Left lung (tissue), 14 donors: ENCODE data around the gene SPPL2B. TPM values are rescaled to one million over a fixed set of nuclear protein-coding genes. Genes with fewer than 3 reads are reported as not detected.
A peak's percentile ranks its signal among the peaks of the same experiment; 100 is the strongest.
"Not testable (repeated sequence)": the region's sequence is repeated elsewhere in the genome, so short reads cannot be mapped to it uniquely, and the experiment has no call there.

ENCODE experiments used
- ATAC-seq: fragments of 200-7000 bp; cut with Tn5 transposase; one replicate; pipeline ENCODE4 v1.9.1; 2020; ENCODE audit warnings: moderate library complexity
- DNase-seq, 4 donors: peaks; one replicate each; pipeline ENCODE4 v3.0.0-alpha.2; 2013 to 2020
- H3K27ac ChIP-seq, 2 donors: fragments of 200-600 bp; sonication (generic) in 1 of 2; one replicate each; pipeline versions ENCODE4 v1.5.0 to v1.8.0; 2020 to 2021
- H3K27me3 ChIP-seq, 2 donors: fragments of 200-600 bp; sonication (generic) in 1 of 2; one replicate each; pipeline versions ENCODE4 v1.5.0 to v1.8.0; 2020 to 2021
- H3K36me3 ChIP-seq, 2 donors: fragments of 200-600 bp; sonication (generic) in 1 of 2; one replicate each; pipeline versions ENCODE4 v1.5.0 to v1.8.0; 2020 to 2021
- H3K4me1 ChIP-seq, 2 donors: fragments of 200-600 bp; one replicate each; pipeline ENCODE4 v1.8.0; 2021
- H3K4me3 ChIP-seq, 2 donors: fragments of 200-600 bp; sonication (generic) in 1 of 2; one replicate each; pipeline versions ENCODE4 v1.5.0 to v1.8.0; 2020 to 2021; ENCODE audit warnings: mild to moderate bottlenecking in 1 of 2
- H3K9me3 ChIP-seq, 2 donors: fragments of 200-600 bp; sonication (generic) in 1 of 2; one replicate each; pipeline versions ENCODE4 v1.5.0 to v1.8.0; 2020 to 2021
- CTCF ChIP-seq, 2 donors: fragments of 200-600 bp; sonication (generic) in 1 of 2; IDR thresholded peaks; one replicate each; pipeline versions ENCODE4 v1.5.0 to v1.8.0; 2021; ENCODE audit warnings: antibody characterized with exemption in 2 of 2
- intact Hi-C, 2 donors: fragments of 100-400 bp; cut with DNase I; formaldehyde crosslinking; loops; one replicate each; pipeline versions ENCODE4 v1.11.2 to v1.14.2; 2022
- long read RNA-seq, 12 donors: library from polyadenylated mRNA in 2 of 12; unstranded in 2 of 12; transcript quantifications; one replicate each; pipeline ENCODE4 v2.0.0 and lab custom pipeline, GENCODE V29; 2019 to 2026
- polyA plus RNA-seq, 6 donors: library from polyadenylated mRNA; unstranded; fragments of 120-200 nt; gene quantifications; one replicate each; pipeline ENCODE4 v1.2.1, GENCODE V29; 2013; ENCODE audit not compliant: insufficient read length in 6 of 6
- total RNA-seq, 2 donors: library from RNA; stranded (reverse); fragmentation: NEBNext Ultra II Directional; extraction: Animal tissue kit (Norgen Biotek cat#: 25700); gene quantifications; one replicate each; pipeline ENCODE4 v1.2.1, GENCODE V29; 2021
- donor health status: DM: no; HTN: yes; CAD: no.
- donor health status: DM: no; HTN: no; CAD: no.

Gene SPPL2B
- total RNA-seq, result 10 to 100 TPM; 47.5 to 60.7 TPM
- 100 to 1,000 TPM in 1 of 6 donors, 10 to 100 TPM in 5; 54.6 to 106 (median 80.9) TPM for polyA plus RNA-seq
- long read RNA-seq, donor 1, transcript SPPL2B-209 (15 exons, 3,456 nt), result major isoform, 9 of 23 reads
- long read RNA-seq, donor 1, transcript SPPL2B-212 (8 exons, 2,459 nt), result minor isoform, 5 of 23 reads
- long read RNA-seq, donor 1, partial matches to known transcripts, result 8 of 23 reads
- long read RNA-seq, donor 1, other reads (novel, unspliced or antisense), result 0 of 23 reads
- long read RNA-seq, donor 2, partial matches to known transcripts, result 6 of 10 reads
- long read RNA-seq, donor 2, other reads (novel, unspliced or antisense), result 0 of 10 reads
- long read RNA-seq, donor 3, partial matches to known transcripts, result 0 of 4 reads
- long read RNA-seq, donor 3, other reads (novel, unspliced or antisense), result 0 of 4 reads
- long read RNA-seq, donor 4, partial matches to known transcripts, result 9 of 15 reads
- long read RNA-seq, donor 4, other reads (novel, unspliced or antisense), result 1 of 15 reads
- long read RNA-seq, donor 5, partial matches to known transcripts, result 0 of 2 reads
- long read RNA-seq, donor 5, other reads (novel, unspliced or antisense), result 0 of 2 reads
- long read RNA-seq, donor 6, partial matches to known transcripts, result 0 of 4 reads
- long read RNA-seq, donor 6, other reads (novel, unspliced or antisense), result 0 of 4 reads
- long read RNA-seq, donor 7, partial matches to known transcripts, result 0 of 1 reads
- long read RNA-seq, donor 7, other reads (novel, unspliced or antisense), result 0 of 1 reads
- long read RNA-seq, donor 8, transcript SPPL2B-209 (15 exons, 3,456 nt), result major isoform, 7 of 13 reads
- long read RNA-seq, donor 8, partial matches to known transcripts, result 0 of 13 reads
- long read RNA-seq, donor 8, other reads (novel, unspliced or antisense), result 0 of 13 reads
- long read RNA-seq, donor 9, result 0 reads
- long read RNA-seq, donor 10, partial matches to known transcripts, result 3 of 14 reads
- long read RNA-seq, donor 10, other reads (novel, unspliced or antisense), result 7 of 14 reads
- long read RNA-seq, donor 11, result 0 reads
- long read RNA-seq, donor 12, partial matches to known transcripts, result 0 of 3 reads
- long read RNA-seq, donor 12, other reads (novel, unspliced or antisense), result 0 of 3 reads

- DNase-seq (peak; percentile 90 to 97 (median 94)), ATAC-seq (peak; percentile 95)
- peak within 1 kb of the TSS; percentile 82 to 85 for H3K4me3 ChIP-seq
- peak within 1 kb of the TSS; percentile 34 to 86 for H3K27ac ChIP-seq
- no peaks in the 10 kb centered on the region for H3K9me3 ChIP-seq
- H3K27me3 ChIP-seq, result no peaks in the 10 kb centered on the region
- H3K36me3 ChIP-seq, result peaks cover 0 to 24% of the 10 kb centered on the region in 2 donors
- H3K4me1 ChIP-seq, result peaks cover 15 to 73% of the 10 kb centered on the region in 2 donors
- intact Hi-C loops, result no loop called here
- no peak for TF ChIP-seq CTCF (IDR thresholded peaks at IDR 0.05)
Observed at GRCh38 chr19:2328401-2329148, at the start of gene SPPL2B, which contains the start of gene LSM7. TSS of gene SPPL2B (plus strand) at chr19:2328684. CDS start at chr19:2328710, 26 bp downstream. TSS of gene LSM7 (minus strand) at chr19:2328586. CDS start at chr19:2328566, 20 bp downstream.

GRCh38 chr19:2280633-2281264 lies 47.7 kb upstream of the SPPL2B start:
- peak overlapping the region in 1 of 2 donors; percentile 28 for H3K27ac ChIP-seq
- H3K4me3 ChIP-seq, result peak overlapping the region in 1 of 2 donors; percentile 25
- peaks cover 0 to 27% of the 10 kb centered on the region in 2 donors for H3K36me3 ChIP-seq
- H3K4me1 ChIP-seq, result peaks cover 3 to 54% of the 10 kb centered on the region in 2 donors
- H3K27me3 ChIP-seq, result peaks cover 0 to 8% of the 10 kb centered on the region in 2 donors
- TF ChIP-seq CTCF (IDR thresholded peaks at IDR 0.05), result no peak
- intact Hi-C loops, result no loop called here
- H3K9me3 ChIP-seq, result no peaks in the 10 kb centered on the region
- ATAC-seq (no peak), DNase-seq (no peak)

- intact Hi-C loops, H3K9me3 ChIP-seq, DNase-seq: not testable (repeated sequence)
- Histone ChIP-seq H3K27me3 (peaks cover 0 to 12% of the 10 kb centered on the region in 2 donors), H3K27ac (peak overlapping the region; percentile 54 to 84), H3K36me3 (peaks cover 0 to 20% of the 10 kb centered on the region in 2 donors), H3K4me1 (peaks cover 3 to 53% of the 10 kb centered on the region in 2 donors), H3K4me3 (peak overlapping the region; percentile 5 to 50)
- ATAC-seq, result peak; percentile 25
Observed at GRCh38 chr19:2281265-2282061, 47.0 kb upstream of the SPPL2B start.

- H3K4me3 ChIP-seq, result peak within 1 kb of the TSS; percentile 17 to 50
- no peaks in the 10 kb centered on the region for H3K9me3 ChIP-seq
- no peak for TF ChIP-seq CTCF (IDR thresholded peaks at IDR 0.05)
- intact Hi-C loops, result no loop called here
- peaks cover 0 to 13% of the 10 kb centered on the region in 2 donors for H3K27me3 ChIP-seq
- ATAC-seq (peak; percentile 89), DNase-seq (peak in 3 of 4 donors; percentile 79 to 98 (median 91))
- H3K27ac ChIP-seq, result peak within 1 kb of the TSS; percentile 54 to 84
- H3K4me1 ChIP-seq, result peaks cover 3 to 58% of the 10 kb centered on the region in 2 donors
- H3K36me3 ChIP-seq, result peaks cover 0 to 12% of the 10 kb centered on the region in 2 donors
Observed at GRCh38 chr19:2282062-2282861, 46.2 kb upstream of the SPPL2B start, which contains the start of gene PEAK3. TSS of gene PEAK3 (minus strand) at chr19:2282175. CDS start at chr19:2280931, 1,244 bp downstream.
